A549 (cell line): Measurements from ENCODE around the gene RASA2. TPM values are rescaled to one million over a fixed set of nuclear protein-coding genes. Genes with fewer than 3 reads are reported as not detected.

Experiments used
- ATAC-seq, 2 experiments: fragments of 200-7000 bp in 1 of 2; fragments of >200 bp in 1 of 2; cut with Nextera tagmentation in 1 of 2; cut with Tn5 transposase in 1 of 2; 3 replicates each; pipeline versions ENCODE4 v1.8.0 to v1.9.1; 2018 to 2020; ENCODE audit warnings: mild to moderate bottlenecking in 1 of 2, moderate library complexity in 1 of 2
- CTCF ChIA-PET: fragments of 300-600 bp; sonication (Branson Sonifier 250); formaldehyde crosslinking; extraction: SDS; loops from one replicate; lab custom pipeline; 2021; ENCODE audit warnings: antibody characterized with exemption, inconsistent platforms; lab: Yijun Ruan, JAX
- POLR2A ChIA-PET: fragments of 350-600 bp; formaldehyde crosslinking; extraction: SDS; loops from one replicate; lab custom pipeline; 2021; ENCODE audit warnings: antibody characterized with exemption, inconsistent platforms; lab: Yijun Ruan, JAX
- DNase-seq, 2 experiments: peaks; one replicate each; pipeline versions ENCODE4 v3.0.0 to v3.0.0-alpha.2; 2011 to 2016; ENCODE audit warnings: low read depth in 1 of 2, low spot score in 1 of 2
- FAIRE-seq: peaks from 2 replicates; lab custom pipeline; 2011; peaks lifted over from hg19 to GRCh38; lab: Jason Lieb, UNC
- H3K27ac ChIP-seq, 2 experiments: fragments of >200 bp; sonication (Bioruptor Twin); formaldehyde crosslinking; 3 replicates each; pipeline ENCODE4 v1.5.1; 2016 to 2017
- H3K4me1 ChIP-seq: fragments of >200 bp; sonication (Bioruptor Twin); formaldehyde crosslinking; 3 replicates; pipeline ENCODE4 v1.6.1; 2016
- H3K4me2 ChIP-seq: fragments of >200 bp; sonication (Bioruptor Twin); formaldehyde crosslinking; 3 replicates; pipeline ENCODE4 v1.6.1; 2016
- H3K4me3 ChIP-seq: fragments of >200 bp; sonication (Bioruptor Twin); formaldehyde crosslinking; 3 replicates; pipeline ENCODE4 v1.5.1; 2016
- H3K9me3 ChIP-seq: fragments of >200 bp; sonication (Bioruptor Twin); formaldehyde crosslinking; 3 replicates; pipeline ENCODE4 v1.6.1; 2016
- ATOH8 ChIP-seq: fragments of 250-450 bp; sonication (Bioruptor Pico); IDR thresholded peaks from 2 replicates; pipeline ENCODE4 v1.5.0; 2020; ENCODE audit warnings: low read depth, mild to moderate bottlenecking, moderate library complexity
- BCL3 ChIP-seq: fragments of >200 bp; sonication (Bioruptor Twin); formaldehyde crosslinking; IDR thresholded peaks from 3 replicates; pipeline ENCODE4 v1.6.1; 2016
- BHLHE40 ChIP-seq: IDR thresholded peaks from 2 replicates; pipeline ENCODE4 v1.6.1; 2012; ENCODE audit warnings: low read depth, low read length, inconsistent platforms
- CHD4 ChIP-seq: fragments of 200-600 bp; sonication (generic); IDR thresholded peaks from 2 replicates; pipeline ENCODE4 v1.6.1; 2016; ENCODE audit warnings: antibody characterized with exemption, mild to moderate bottlenecking, borderline replicate concordance
- CTCF ChIP-seq: fragments of >200 bp; sonication (Bioruptor Twin); formaldehyde crosslinking; IDR thresholded peaks from 3 replicates; pipeline ENCODE4 v1.5.1; 2016
- EHF ChIP-seq: fragments of 250-450 bp; sonication (Bioruptor Pico); IDR thresholded peaks from 2 replicates; pipeline ENCODE4 v1.5.0; 2020; ENCODE audit warnings: mild to moderate bottlenecking
- EHMT2 ChIP-seq: fragments of 200-600 bp; sonication (generic); IDR thresholded peaks from 2 replicates; pipeline ENCODE4 v1.6.1; 2016; ENCODE audit warnings: antibody characterized with exemption, low read depth, mild to moderate bottlenecking, moderate library complexity
- EP300 ChIP-seq, 2 experiments: fragments of >200 bp; sonication (Bioruptor Twin); formaldehyde crosslinking; IDR thresholded peaks; 2 replicates in 1 of 2; 3 replicates in 1 of 2; pipeline ENCODE4 v1.6.1; 2016 to 2017
- FOSL2 ChIP-seq, 2 experiments: fragments of 450-650 bp in 1 of 2; fragments of >200 bp in 1 of 2; sonication (Bioruptor Twin) in 1 of 2; formaldehyde crosslinking; IDR thresholded peaks; 2 replicates each; pipeline versions ENCODE4 v1.5.0 to v1.6.1; 2016 to 2020; ENCODE audit warnings: mild to moderate bottlenecking in 1 of 2, moderate library complexity in 1 of 2
- HES2 ChIP-seq: fragments of >200 bp; sonication (Bioruptor Twin); formaldehyde crosslinking; IDR thresholded peaks from 2 replicates; pipeline ENCODE4 v1.6.1; 2016
- KDM1A ChIP-seq: fragments of 200-600 bp; sonication (generic); IDR thresholded peaks from 2 replicates; pipeline ENCODE4 v1.6.1; 2016; ENCODE audit warnings: low read depth, mild to moderate bottlenecking
- MAFK ChIP-seq: fragments of 450-650 bp; IDR thresholded peaks from 2 replicates; pipeline ENCODE4 v1.6.1; 2014; ENCODE audit not compliant: partially characterized antibody
- MAZ ChIP-seq: fragments of 150-350 bp; IDR thresholded peaks from 2 replicates; pipeline ENCODE4 v1.6.1; 2014; ENCODE audit warnings: antibody characterized with exemption, low read depth, low read length, borderline replicate concordance
- MYC ChIP-seq: IDR thresholded peaks from 2 replicates; pipeline ENCODE4 v1.6.1; 2012; ENCODE audit warnings: mild to moderate bottlenecking, inconsistent platforms, low read length, improper control_type of control experiment, borderline replicate concordance
- NR3C1 ChIP-seq: fragments of >200 bp; sonication (Bioruptor Twin); formaldehyde crosslinking; IDR thresholded peaks from 3 replicates; pipeline ENCODE4 v1.6.1; 2017
- PBX3 ChIP-seq: IDR thresholded peaks from 2 replicates; pipeline ENCODE4 v1.6.1; 2012
- POLR2AphosphoS2 ChIP-seq: conservative IDR thresholded peaks from 2 replicates; pipeline ENCODE4 v1.6.1; 2012; ENCODE audit warnings: low read length, improper control_type of control experiment, inconsistent platforms
- SMC3 ChIP-seq: fragments of >200 bp; sonication (Bioruptor Twin); formaldehyde crosslinking; IDR thresholded peaks from 3 replicates; pipeline ENCODE4 v1.6.1; 2018; ENCODE audit warnings: inconsistent platforms
- SREBF2 ChIP-seq: fragments of 450-650 bp; IDR thresholded peaks from 2 replicates; pipeline ENCODE4 v1.6.1; 2014; ENCODE audit warnings: mild to moderate bottlenecking, moderate library complexity
- TFCP2L1 ChIP-seq: fragments of 250-450 bp; sonication (Bioruptor Pico); IDR thresholded peaks from 2 replicates; pipeline ENCODE4 v1.5.0; 2021; ENCODE audit warnings: mild to moderate bottlenecking
- ZC3H11A ChIP-seq: fragments of 450-650 bp; IDR thresholded peaks from 2 replicates; pipeline ENCODE4 v1.6.1; 2014; ENCODE audit warnings: antibody characterized with exemption, mild to moderate bottlenecking
- WGBS: methylation state at CpG from one replicate; pipeline ENCODE4 v1.1.6; 2017; ENCODE audit errors: missing lambda C conversion rate; 5-methylcytosine and 5-hydroxymethylcytosine counted together
- polyA plus RNA-seq, 4 experiments: library from polyadenylated mRNA; depleted of rRNA in 3 of 4; stranded (reverse); fragments of >200 nt; fragmentation: RNase III in 1 of 4; extraction: RNeasy Plus Mini Kit Qiagen cat#74134 plus additional on column Dnase treatment in 1 of 4; gene quantifications; 2 replicates in 3 of 4; 3 replicates in 1 of 4; pipeline ENCODE4 v1.2.3, GENCODE V29; 2011 to 2017

Gene RASA2
- polyA plus RNA-seq, 2 of the 4 experiments (the other 2 are of a cell fraction) = 6.7 to 12.0 TPM

- 93% methylated on average over 6 of the region's 6 CpGs for WGBS
- DNase-seq (no peak), ATAC-seq (no peak), FAIRE-seq (no peak)
- Histone ChIP-seq H3K4me3 (no peak overlapping the region), H3K4me2 (no peak overlapping the region), H3K9me3 (no peaks in the 10 kb centered on the region), H3K27ac (no peak overlapping the region), H3K4me1 (no peaks in the 10 kb centered on the region)
- ChIA-PET POLR2A (no interaction called here), CTCF (no interaction called here)
- no peak for TF ChIP-seq EP300 (IDR thresholded peaks at IDR 0.05)
- no peak for TF ChIP-seq KDM1A
- no peak for TF ChIP-seq MAFK
- no peak for TF ChIP-seq EHMT2
- no peak for TF ChIP-seq BCL3
- no peak for TF ChIP-seq MYC
- no peak for TF ChIP-seq BHLHE40
- TF ChIP-seq SMC3 = no peak
- TF ChIP-seq TFCP2L1 = no peak
- no peak for TF ChIP-seq CTCF
- TF ChIP-seq FOSL2 (IDR thresholded peaks at IDR 0.05) = no peak
- TF ChIP-seq FOSL2 (CRISPR knock-in tag; IDR thresholded peaks at IDR 0.05) = no peak
- no peak for TF ChIP-seq MAZ
- no peak for TF ChIP-seq ATOH8 (CRISPR knock-in tag)
Observed at GRCh38 chr3:141608438-141608837, 121.6 kb downstream of the RASA2 start.

GRCh38 chr3:141610939-141611338 lies 124.1 kb downstream of the RASA2 start:
- TF ChIP-seq ZC3H11A (no peak), NR3C1 (no peak), CHD4 (no peak), PBX3 (no peak), POLR2AphosphoS2 (no peak), FOSL2 (IDR thresholded peaks at IDR 0.05) (no peak), FOSL2 (CRISPR knock-in tag; IDR thresholded peaks at IDR 0.05) (no peak), SREBF2 (no peak), EHMT2 (no peak), EHF (no peak), HES2 (no peak)
- Histone ChIP-seq H3K27ac (no peak overlapping the region), H3K4me2 (no peak overlapping the region), H3K4me1 (no peaks in the 10 kb centered on the region), H3K4me3 (no peak overlapping the region), H3K9me3 (no peaks in the 10 kb centered on the region)
- ChIA-PET CTCF (interaction anchor here (1.0 to 1.2 kb wide), 3 partner anchors 33 to 127 kb away, joined by 3 read pairs; partner anchors contain the start of gene RNF7), POLR2A (no interaction called here)
- ATAC-seq = no peak
- no peak for FAIRE-seq
- WGBS = 79% methylated on average over 1 of the region's 1 CpG
- DNase-seq = no peak
